HG02943 (cell line): ENCODE measurements around the gene BCAM.
"Not testable (repeated sequence)": the region's sequence is repeated elsewhere in the genome, so short reads cannot be mapped to it uniquely, and the experiment has no call there.

ENCODE experiments used
- ATAC-seq: cut with Tn5 transposase; IDR thresholded peaks from one replicate; pipeline ENCODE4 v1.9.1; 2021; ENCODE audit warnings: mild to moderate bottlenecking, low read depth, moderate library complexity; ENCODE audit not compliant: unreplicated experiment

Gene BCAM

DNA sequence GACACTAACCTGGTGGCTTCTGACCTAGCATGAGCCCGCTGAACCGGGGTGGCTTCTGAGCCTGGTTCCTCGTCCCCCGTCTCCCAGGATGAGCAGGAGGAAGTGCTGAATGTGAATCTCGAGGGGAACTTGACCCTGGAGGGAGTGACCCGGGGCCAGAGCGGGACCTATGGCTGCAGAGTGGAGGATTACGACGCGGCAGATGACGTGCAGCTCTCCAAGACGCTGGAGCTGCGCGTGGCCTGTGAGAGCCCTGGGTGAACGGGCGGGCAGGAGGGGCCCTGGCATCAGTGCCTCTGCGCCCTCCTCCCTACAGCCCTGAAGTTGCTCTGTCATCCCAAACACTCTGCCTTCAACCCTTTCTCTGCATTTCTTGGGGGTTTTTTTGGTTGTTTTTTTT lies 5.6 kb downstream of the BCAM start:
- no peak for ATAC-seq

DNA sequence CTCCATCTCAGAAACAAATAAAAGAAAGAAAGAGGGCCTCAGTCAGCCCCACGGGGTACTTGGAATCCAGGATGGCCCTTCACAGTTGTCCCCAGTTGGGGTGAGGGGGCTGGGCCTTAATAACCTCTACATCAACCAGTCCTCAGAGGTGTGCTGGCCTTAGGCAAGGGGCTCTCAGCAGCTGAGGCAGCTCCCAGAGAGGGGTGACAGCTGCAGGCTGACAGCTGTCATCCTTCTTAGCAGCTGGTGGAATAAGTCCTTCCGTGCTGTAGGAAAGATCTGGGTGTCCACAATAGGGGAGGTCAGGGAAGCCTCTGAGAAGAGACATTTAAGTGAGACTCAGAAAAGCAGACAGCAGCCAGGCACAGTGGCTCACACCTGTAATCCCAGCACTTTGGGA lies 7.4 kb downstream of the BCAM start:
- no peak for ATAC-seq

GRCh38 chr19:44817725-44818465 lies 9.0 kb downstream of the BCAM start:
- ATAC-seq: no peak

DNA sequence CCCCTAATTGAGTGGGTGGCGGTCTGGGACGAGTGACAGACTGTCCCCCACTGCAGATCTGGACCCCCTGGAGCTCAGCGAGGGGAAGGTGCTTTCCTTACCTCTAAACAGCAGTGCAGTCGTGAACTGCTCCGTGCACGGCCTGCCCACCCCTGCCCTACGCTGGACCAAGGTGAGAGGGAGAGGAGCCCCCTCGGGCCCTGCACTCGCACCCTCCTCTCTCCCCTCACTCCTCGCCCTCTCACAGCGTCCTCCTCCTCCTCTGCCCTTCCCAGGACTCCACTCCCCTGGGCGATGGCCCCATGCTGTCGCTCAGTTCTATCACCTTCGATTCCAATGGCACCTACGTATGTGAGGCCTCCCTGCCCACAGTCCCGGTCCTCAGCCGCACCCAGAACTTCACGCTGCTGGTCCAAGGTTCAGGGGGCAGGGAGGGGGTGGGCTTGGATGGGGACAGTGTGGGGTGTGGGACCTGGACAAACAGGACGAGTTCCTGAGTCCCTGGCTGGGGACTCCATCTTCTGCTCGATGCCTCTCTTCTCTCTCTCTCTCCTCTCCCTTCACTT lies 9.6 kb downstream of the BCAM start:
- no peak for ATAC-seq

GRCh38 chr19:44819246-44819832 lies 10.4 kb downstream of the BCAM start:
- ATAC-seq: no peak

DNA sequence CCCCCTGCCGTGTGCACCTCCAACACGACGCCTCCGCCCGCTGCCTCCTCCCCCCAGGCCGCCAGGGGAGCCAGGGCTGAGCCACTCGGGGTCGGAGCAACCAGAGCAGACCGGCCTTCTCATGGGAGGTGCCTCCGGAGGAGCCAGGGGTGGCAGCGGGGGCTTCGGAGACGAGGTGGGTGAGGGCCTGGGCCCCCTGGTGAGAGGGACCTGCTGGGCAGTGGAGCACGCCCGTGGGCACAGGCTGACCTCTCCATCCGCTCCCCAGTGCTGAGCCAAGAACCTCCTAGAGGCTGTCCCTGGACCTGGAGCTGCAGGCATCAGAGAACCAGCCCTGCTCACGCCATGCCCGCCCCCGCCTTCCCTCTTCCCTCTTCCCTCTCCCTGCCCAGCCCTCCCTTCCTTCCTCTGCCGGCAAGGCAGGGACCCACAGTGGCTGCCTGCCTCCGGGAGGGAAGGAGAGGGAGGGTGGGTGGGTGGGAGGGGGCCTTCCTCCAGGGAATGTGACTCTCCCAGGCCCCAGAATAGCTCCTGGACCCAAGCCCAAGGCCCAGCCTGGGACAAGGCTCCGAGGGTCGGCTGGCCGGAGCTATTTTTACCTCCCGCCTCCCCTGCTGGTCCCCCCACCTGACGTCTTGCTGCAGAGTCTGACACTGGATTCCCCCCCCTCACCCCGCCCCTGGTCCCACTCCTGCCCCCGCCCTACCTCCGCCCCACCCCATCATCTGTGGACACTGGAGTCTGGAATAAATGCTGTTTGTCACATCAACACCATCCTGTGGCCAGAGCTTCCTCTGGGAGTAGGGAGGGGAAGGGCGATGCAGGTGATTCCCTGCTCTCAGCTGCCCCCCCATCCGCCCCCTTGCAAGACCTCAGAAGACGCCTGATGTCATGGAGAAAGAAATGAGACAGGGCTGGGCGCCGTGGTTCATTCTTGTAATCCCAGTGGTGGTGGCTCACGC lies 12.0 kb downstream of the BCAM start:
- ATAC-seq: no peak

DNA sequence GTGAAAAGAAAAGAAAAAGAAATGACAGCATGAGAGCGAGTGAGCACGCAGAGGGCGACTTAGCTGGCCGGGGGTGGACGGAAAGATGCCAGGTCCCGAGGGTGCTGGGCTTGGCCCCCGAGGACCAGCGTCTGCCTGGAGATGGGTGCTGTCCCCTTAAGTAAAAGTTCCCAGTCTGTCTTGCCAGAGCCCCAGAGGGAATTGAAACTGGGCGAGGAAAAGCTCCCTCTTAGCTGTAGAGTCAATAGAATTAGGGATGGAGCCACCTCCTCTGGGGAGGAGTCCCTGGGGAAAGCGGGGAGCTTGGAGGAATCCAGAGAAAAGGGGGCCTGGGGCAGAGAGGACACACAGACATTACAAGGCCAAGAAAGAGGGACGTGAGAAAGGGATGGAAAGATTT lies 13.3 kb downstream of the BCAM start:
- ATAC-seq: no peak

GRCh38 chr19:44822670-44823372 lies 13.9 kb downstream of the BCAM start:
- ATAC-seq: no peak

GRCh38 chr19:44823373-44823698 lies 14.4 kb downstream of the BCAM start:
- no peak for ATAC-seq

- ATAC-seq: no peak
Measured at GRCh38 chr19:44824761-44825160, 15.9 kb downstream of the BCAM start.

DNA sequence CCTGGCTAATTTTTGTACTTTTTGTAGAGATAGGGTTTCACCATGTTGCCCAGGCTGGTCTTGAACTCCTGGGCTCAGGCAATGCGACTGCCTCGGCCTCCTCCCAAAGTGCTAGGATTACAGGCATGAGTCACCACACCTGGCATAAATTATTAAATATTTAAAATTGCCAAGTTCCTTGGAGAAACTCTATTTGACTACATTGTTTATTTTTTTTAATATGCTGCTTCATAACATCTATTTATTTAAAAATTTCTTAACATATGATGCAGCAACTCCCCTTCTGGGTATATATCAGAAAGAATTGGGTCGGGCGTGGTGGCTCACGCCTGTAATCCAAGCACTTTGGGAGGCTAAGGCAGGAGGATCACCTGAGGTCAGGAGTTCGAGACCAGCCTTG lies 24.0 kb downstream of the BCAM start:
- not testable (repeated sequence) for ATAC-seq

GRCh38 chr19:44834399-44834798 lies 25.5 kb downstream of the BCAM start:
- ATAC-seq: not testable (repeated sequence)

GRCh38 chr19:44839276-44839675 lies 30.4 kb downstream of the BCAM start:
- no peak for ATAC-seq

GRCh38 chr19:44840811-44841210 lies 31.9 kb downstream of the BCAM start:
- ATAC-seq: no peak

DNA sequence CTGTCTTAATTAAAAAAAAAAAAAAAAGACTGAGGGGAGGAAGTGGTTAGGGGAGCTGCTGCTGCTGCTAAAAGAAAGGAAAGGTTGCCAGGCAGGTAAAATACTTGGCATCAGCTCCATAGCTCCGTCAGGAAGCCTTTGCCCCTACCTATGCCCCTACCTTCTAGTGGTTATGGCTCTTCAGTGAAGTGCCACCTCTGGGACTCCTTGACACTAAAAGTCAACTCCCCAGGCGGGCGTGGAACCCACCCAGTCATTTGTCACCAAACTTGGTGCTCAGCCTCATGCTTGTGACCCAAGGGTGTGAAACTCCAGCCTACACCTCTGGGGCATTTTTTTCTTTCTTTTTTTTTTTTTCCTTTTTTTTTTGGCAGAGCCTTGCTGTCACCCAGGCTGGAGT lies 32.3 kb downstream of the BCAM start:
- ATAC-seq: no peak

GRCh38 chr19:44845286-44845611 lies 36.3 kb downstream of the BCAM start:
- ATAC-seq: no peak

GRCh38 chr19:44845612-44846454 lies 36.9 kb downstream of the BCAM start, which contains the start of gene NECTIN2:
Gene NECTIN2, plus strand, starts transcription at chr19:44846297. Its CDS starts 229 bp downstream, at chr19:44846526.
- no peak for ATAC-seq

DNA sequence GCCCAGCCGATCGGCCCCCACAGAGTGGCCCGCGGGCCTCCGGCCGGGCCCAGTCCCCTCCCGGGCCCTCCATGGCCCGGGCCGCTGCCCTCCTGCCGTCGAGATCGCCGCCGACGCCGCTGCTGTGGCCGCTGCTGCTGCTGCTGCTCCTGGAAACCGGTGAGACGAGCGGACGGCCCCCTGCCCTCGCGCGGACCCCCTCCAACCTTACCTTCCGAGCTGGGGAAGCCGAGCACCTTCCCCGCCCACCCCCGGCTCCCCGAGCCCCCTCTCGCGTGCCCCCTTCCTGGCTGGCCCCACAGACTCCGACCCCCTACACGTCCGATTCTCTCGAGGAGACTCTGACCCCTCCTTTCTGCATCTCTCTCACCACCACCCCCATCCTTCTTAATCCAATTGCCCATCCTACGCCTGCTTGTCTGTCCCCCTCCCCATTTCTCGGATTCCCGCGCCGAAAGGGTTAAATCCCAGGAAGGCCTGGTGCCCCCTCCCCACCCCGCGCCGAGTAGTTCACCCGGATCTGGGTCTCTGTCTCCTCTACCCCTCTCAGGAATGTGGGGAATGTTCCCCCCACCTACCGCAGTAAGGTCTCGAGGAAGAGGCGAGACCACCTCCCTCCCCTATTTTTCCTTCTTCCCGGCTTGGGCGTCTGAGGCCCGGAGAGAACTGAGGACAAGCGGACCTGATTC lies 37.7 kb downstream of the BCAM start:
- ATAC-seq: no peak
